ENCODE results near the gene VAC14.

DNA sequence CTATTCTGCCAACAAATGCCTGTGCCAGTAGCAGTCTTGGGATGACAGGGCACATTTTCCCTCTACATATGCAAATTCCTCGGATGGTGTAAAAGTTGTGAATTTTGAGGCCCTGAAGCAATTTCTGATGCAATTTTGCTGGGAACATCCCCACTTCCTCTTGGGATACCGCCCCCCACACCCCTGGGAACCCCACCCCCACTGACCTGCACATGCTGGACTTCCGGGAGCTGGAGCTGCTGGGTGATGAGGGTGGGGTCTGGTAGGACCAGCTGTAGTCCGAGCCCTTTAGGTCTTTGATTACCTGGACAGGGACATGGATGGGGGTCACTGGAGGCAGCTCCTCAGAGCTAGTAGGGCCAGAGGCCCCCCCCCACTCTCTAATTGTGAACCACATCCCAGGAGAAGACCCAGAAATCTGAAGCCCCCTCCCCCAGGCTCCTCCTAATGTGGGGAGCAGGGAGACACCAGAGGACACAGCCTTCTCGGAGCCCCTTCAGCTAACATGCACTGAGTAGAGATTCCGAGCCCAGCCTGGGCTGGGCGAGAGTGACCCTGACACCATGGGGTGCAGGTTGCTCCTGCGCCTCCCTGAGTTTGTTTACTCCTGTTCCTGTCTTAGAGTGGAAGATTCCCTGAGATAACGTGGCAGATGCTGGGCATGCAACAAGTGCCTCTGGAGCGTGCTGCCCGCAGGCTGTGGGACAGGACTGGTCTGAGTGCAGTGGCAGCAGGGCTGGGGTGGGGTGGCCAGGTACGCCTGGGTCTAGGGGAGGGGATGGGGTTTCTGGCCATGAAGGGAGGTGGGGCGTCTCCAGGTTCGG lies 124.1 kb downstream of the VAC14 start:
- TF ChIP-seq, protein P1, sequence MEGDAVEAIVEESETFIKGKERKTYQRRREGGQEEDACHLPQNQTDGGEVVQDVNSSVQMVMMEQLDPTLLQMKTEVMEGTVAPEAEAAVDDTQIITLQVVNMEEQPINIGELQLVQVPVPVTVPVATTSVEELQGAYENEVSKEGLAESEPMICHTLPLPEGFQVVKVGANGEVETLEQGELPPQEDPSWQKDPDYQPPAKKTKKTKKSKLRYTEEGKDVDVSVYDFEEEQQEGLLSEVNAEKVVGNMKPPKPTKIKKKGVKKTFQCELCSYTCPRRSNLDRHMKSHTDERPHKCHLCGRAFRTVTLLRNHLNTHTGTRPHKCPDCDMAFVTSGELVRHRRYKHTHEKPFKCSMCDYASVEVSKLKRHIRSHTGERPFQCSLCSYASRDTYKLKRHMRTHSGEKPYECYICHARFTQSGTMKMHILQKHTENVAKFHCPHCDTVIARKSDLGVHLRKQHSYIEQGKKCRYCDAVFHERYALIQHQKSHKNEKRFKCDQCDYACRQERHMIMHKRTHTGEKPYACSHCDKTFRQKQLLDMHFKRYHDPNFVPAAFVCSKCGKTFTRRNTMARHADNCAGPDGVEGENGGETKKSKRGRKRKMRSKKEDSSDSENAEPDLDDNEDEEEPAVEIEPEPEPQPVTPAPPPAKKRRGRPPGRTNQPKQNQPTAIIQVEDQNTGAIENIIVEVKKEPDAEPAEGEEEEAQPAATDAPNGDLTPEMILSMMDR (IDR thresholded peaks at IDR 0.05), result no peak
- TF ChIP-seq POLR2A (IDR thresholded peaks at IDR 0.05), result no peak

Measured in esophagus squamous epithelium (tissue), 4 donors.